ENCODE results near the gene KCNN3. TPM values are rescaled to one million over a fixed set of nuclear protein-coding genes. Genes with fewer than 3 reads are reported as not detected.

Gene KCNN3
- total RNA-seq, 4 donors from 2014 or later, result 0.30 to 0.72 (median 0.37) TPM

- Histone ChIP-seq H3K9me3 (no peaks in the 10 kb centered on the region), H3K27ac (no peak overlapping the region), H3K4me1 (peaks cover 4% of the 10 kb centered on the region), H3K4me3 (no peak overlapping the region), H3K36me3 (no peaks in the 10 kb centered on the region), H3K27me3 (peaks cover 6% of the 10 kb centered on the region)
- WGBS, result 27% methylated on average over 10 of the region's 13 CpGs
- no peak for DNase-seq (ENCODE audit: low spot score in 2 of 2)
- TF ChIP-seq POLR2A (IDR thresholded peaks at IDR 0.05) (no peak), EP300 (IDR thresholded peaks at IDR 0.05) (no peak), POLR2AphosphoS5 (IDR thresholded peaks at IDR 0.05) (no peak)
- TF ChIP-seq, protein P1, sequence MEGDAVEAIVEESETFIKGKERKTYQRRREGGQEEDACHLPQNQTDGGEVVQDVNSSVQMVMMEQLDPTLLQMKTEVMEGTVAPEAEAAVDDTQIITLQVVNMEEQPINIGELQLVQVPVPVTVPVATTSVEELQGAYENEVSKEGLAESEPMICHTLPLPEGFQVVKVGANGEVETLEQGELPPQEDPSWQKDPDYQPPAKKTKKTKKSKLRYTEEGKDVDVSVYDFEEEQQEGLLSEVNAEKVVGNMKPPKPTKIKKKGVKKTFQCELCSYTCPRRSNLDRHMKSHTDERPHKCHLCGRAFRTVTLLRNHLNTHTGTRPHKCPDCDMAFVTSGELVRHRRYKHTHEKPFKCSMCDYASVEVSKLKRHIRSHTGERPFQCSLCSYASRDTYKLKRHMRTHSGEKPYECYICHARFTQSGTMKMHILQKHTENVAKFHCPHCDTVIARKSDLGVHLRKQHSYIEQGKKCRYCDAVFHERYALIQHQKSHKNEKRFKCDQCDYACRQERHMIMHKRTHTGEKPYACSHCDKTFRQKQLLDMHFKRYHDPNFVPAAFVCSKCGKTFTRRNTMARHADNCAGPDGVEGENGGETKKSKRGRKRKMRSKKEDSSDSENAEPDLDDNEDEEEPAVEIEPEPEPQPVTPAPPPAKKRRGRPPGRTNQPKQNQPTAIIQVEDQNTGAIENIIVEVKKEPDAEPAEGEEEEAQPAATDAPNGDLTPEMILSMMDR (IDR thresholded peaks at IDR 0.05), result no peak
Observed at GRCh38 chr1:154847891-154848290, 22.2 kb downstream of the KCNN3 start.

DNA sequence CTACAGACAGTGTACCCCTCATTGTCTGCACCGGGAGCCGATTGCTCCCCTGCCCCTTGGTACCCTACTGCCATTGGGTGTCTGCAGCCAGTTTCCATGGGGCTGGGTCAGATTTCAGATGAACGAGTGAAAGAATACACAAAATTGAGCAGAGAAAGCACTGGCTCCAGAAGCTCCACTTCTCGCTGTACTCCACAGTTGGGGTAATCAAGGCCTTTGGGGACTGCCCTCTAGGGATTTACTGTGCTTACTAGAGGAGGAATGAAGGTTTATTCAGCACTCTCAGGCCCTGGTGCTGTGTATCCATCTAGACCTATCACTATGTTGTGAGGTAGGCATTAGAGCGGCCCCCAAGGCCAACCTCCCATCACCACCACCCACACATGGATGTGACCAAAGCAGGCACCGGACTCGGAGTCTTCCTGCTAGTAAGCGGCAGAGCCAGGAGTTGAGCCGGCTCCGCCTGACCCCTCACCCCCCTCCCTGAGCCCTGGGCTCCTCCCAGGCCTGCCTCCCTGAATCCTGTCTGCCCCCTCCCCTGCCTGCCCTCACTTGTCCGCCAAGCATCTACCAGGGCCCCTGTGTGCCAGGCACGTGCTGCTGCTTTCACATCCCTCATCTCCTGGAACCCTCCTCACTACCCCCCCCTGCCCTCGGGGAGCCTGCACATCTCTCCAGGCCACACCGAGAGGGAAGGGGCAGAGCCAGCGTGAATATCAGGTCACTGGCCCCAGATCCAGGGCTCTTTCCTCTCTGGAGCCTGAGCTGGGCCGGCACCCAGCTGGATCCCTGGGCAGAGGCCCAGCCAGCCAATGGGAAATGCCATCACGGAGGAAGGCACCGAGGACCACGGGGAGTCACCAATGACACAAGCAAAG lies 23.3 kb downstream of the KCNN3 start:
- 62% methylated on average over 16 of the region's 19 CpGs for WGBS
- H3K4me1 ChIP-seq, result peaks cover 4% of the 10 kb centered on the region
- H3K4me3 ChIP-seq, result no peak overlapping the region
- TF ChIP-seq EP300 (IDR thresholded peaks at IDR 0.05) (no peak), POLR2A (IDR thresholded peaks at IDR 0.05) (no peak)
- peaks cover 6% of the 10 kb centered on the region for H3K27me3 ChIP-seq
- H3K36me3 ChIP-seq, result no peaks in the 10 kb centered on the region
- DNase-seq (ENCODE audit: low spot score in 2 of 2), result no peak
- no peaks in the 10 kb centered on the region for H3K9me3 ChIP-seq
- H3K27ac ChIP-seq, result no peak overlapping the region

GRCh38 chr1:154845879-154846278 lies 24.2 kb downstream of the KCNN3 start:
- no peaks in the 10 kb centered on the region for H3K36me3 ChIP-seq
- H3K27me3 ChIP-seq, result peaks cover 6% of the 10 kb centered on the region
- TF ChIP-seq POLR2AphosphoS5 (IDR thresholded peaks at IDR 0.05), result no peak
- TF ChIP-seq, protein P1 (IDR thresholded peaks at IDR 0.05), result no peak
- no peak for TF ChIP-seq EP300 (IDR thresholded peaks at IDR 0.05)
- no peak for TF ChIP-seq POLR2A (IDR thresholded peaks at IDR 0.05)
- no peak overlapping the region for H3K4me3 ChIP-seq
- no peak overlapping the region for H3K27ac ChIP-seq
- DNase-seq (ENCODE audit: low spot score in 2 of 2), result no peak
- peaks cover 4% of the 10 kb centered on the region for H3K4me1 ChIP-seq
- WGBS, result 51% methylated on average over 5 of the region's 6 CpGs
- H3K9me3 ChIP-seq, result no peaks in the 10 kb centered on the region

GRCh38 chr1:154845174-154845573 lies 24.9 kb downstream of the KCNN3 start:
- H3K9me3 ChIP-seq, result no peaks in the 10 kb centered on the region
- peaks cover 6% of the 10 kb centered on the region for H3K27me3 ChIP-seq
- no peak for DNase-seq (ENCODE audit: low spot score in 2 of 2)
- H3K4me1 ChIP-seq, result peaks cover 4% of the 10 kb centered on the region
- H3K4me3 ChIP-seq, result no peak overlapping the region
- 67% methylated on average over 1 of the region's 3 CpGs for WGBS
- TF ChIP-seq POLR2A (IDR thresholded peaks at IDR 0.05) (no peak), EP300 (IDR thresholded peaks at IDR 0.05) (no peak), POLR2AphosphoS5 (IDR thresholded peaks at IDR 0.05) (no peak)
- TF ChIP-seq, protein P1 (IDR thresholded peaks at IDR 0.05), result no peak
- H3K36me3 ChIP-seq, result no peaks in the 10 kb centered on the region
- H3K27ac ChIP-seq, result no peak overlapping the region

GRCh38 chr1:154844297-154844681 lies 25.8 kb downstream of the KCNN3 start:
- Histone ChIP-seq H3K4me3 (no peak overlapping the region), H3K27me3 (peaks cover 6% of the 10 kb centered on the region), H3K9me3 (no peaks in the 10 kb centered on the region), H3K4me1 (peaks cover 4% of the 10 kb centered on the region), H3K27ac (no peak overlapping the region), H3K36me3 (no peaks in the 10 kb centered on the region)
- DNase-seq (ENCODE audit: low spot score in 2 of 2), result no peak
- TF ChIP-seq EP300 (IDR thresholded peaks at IDR 0.05) (no peak), POLR2A (IDR thresholded peaks at IDR 0.05) (no peak), POLR2AphosphoS5 (IDR thresholded peaks at IDR 0.05) (no peak)
- TF ChIP-seq, protein P1 (IDR thresholded peaks at IDR 0.05), result no peak
- WGBS, result 78% methylated on average over 9 of the region's 10 CpGs
